ENCODE results near the gene FBLN2. TPM values are rescaled to one million over a fixed set of nuclear protein-coding genes. Genes with fewer than 3 reads are reported as not detected.

FBLN2 gene
- total and polyA plus RNA-seq, 8 donors: 1.8 to 143 (median 11.9) TPM

DNA sequence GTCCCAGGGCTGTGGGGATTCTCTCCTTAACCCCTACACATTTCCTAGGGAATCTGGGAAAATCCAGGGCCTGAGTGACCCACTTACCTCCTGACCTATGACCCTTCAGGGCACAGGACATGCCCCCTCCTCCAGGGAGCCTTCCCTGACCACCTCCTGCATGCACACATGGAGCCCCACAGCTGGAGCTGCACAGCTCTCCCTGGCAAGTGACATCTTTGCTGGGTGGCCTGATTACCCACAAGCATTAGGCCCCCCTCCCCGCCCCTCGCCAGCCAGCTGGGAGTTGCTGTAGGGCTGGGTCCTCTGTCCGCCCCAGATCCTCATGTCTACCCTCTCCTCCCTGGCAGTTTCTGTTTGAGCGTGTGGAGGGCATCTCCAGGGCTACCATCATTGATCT lies 47.4 kb upstream of the FBLN2 start:
- no peak for DNase-seq
- 95 to 98% (median 97%) methylated on average over 4 of the region's 4 CpGs for WGBS, 5 donors
- intact Hi-C loops (cut with DNase I; ENCODE audit: low total_unique reads): no loop called here
- Histone ChIP-seq H3K4me3 (no peak overlapping the region), H3K27ac (no peak overlapping the region), H3K4me1 (peaks cover 0 to 5% (median 3%) of the 10 kb centered on the region in 4 donors), H3K9me3 (no peaks in the 10 kb centered on the region), H3K27me3 (no peaks in the 10 kb centered on the region), H3K36me3 (peaks cover 0 to 64% (median 35%) of the 10 kb centered on the region in 4 donors)
- TF ChIP-seq POLR2AphosphoS5 (IDR thresholded peaks at IDR 0.05) (no peak), POLR2A (IDR thresholded peaks at IDR 0.05) (no peak), EP300 (IDR thresholded peaks at IDR 0.05) (no peak)
- TF ChIP-seq, protein P1, sequence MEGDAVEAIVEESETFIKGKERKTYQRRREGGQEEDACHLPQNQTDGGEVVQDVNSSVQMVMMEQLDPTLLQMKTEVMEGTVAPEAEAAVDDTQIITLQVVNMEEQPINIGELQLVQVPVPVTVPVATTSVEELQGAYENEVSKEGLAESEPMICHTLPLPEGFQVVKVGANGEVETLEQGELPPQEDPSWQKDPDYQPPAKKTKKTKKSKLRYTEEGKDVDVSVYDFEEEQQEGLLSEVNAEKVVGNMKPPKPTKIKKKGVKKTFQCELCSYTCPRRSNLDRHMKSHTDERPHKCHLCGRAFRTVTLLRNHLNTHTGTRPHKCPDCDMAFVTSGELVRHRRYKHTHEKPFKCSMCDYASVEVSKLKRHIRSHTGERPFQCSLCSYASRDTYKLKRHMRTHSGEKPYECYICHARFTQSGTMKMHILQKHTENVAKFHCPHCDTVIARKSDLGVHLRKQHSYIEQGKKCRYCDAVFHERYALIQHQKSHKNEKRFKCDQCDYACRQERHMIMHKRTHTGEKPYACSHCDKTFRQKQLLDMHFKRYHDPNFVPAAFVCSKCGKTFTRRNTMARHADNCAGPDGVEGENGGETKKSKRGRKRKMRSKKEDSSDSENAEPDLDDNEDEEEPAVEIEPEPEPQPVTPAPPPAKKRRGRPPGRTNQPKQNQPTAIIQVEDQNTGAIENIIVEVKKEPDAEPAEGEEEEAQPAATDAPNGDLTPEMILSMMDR (IDR thresholded peaks at IDR 0.05): no peak

- Histone ChIP-seq H3K9me3 (no peaks in the 10 kb centered on the region), H3K4me1 (no peaks in the 10 kb centered on the region), H3K36me3 (peaks cover 0 to 64% (median 35%) of the 10 kb centered on the region in 4 donors), H3K4me3 (no peak overlapping the region), H3K27ac (no peak overlapping the region), H3K27me3 (no peaks in the 10 kb centered on the region)
- 90 to 96% (median 92%) methylated on average over 14 to 18 of the region's 18 CpGs for WGBS, 5 donors
- DNase-seq: no peak
- intact Hi-C loops (cut with DNase I; ENCODE audit: low total_unique reads): no loop called here
- TF ChIP-seq POLR2AphosphoS5 (IDR thresholded peaks at IDR 0.05) (no peak), EP300 (IDR thresholded peaks at IDR 0.05) (no peak), POLR2A (IDR thresholded peaks at IDR 0.05) (no peak)
- TF ChIP-seq, protein P1 (IDR thresholded peaks at IDR 0.05): no peak
Measured at GRCh38 chr3:13501958-13502790, 46.8 kb upstream of the FBLN2 start.

DNA sequence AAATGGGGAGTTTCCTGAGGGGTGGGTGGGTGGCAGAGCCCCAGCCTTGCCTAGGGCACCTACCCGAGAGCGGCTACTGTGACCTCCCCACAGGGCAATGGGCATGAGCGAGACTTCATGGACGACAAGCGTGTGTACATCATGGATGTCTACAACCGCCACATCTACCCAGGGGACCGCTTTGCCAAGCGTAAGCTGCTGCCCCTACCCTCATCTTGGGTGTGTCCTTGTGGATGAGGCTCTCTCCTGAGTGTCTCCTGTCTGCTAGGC lies 46.2 kb upstream of the FBLN2 start:
- Histone ChIP-seq H3K4me1 (peaks cover 0 to 5% (median 2%) of the 10 kb centered on the region in 4 donors), H3K27ac (no peak overlapping the region), H3K27me3 (no peaks in the 10 kb centered on the region), H3K36me3 (peaks cover 0 to 64% (median 35%) of the 10 kb centered on the region in 4 donors), H3K4me3 (no peak overlapping the region), H3K9me3 (no peaks in the 10 kb centered on the region)
- intact Hi-C loops (cut with DNase I; ENCODE audit: low total_unique reads): no loop called here
- TF ChIP-seq, protein P1 (IDR thresholded peaks at IDR 0.05): no peak
- no peak for TF ChIP-seq POLR2AphosphoS5 (IDR thresholded peaks at IDR 0.05)
- no peak for TF ChIP-seq EP300 (IDR thresholded peaks at IDR 0.05)
- TF ChIP-seq POLR2A (IDR thresholded peaks at IDR 0.05): no peak
- WGBS, 5 donors: 95 to 97% (median 96%) methylated on average over 8 of the region's 8 CpGs; no CpG with 5 or more reads in 1 of the 5 donors
- DNase-seq: no peak

GRCh38 chr3:13504161-13504831 lies 44.6 kb upstream of the FBLN2 start:
- Histone ChIP-seq H3K4me3 (no peak overlapping the region), H3K27ac (no peak overlapping the region), H3K36me3 (peaks cover 0 to 53% (median 28%) of the 10 kb centered on the region in 4 donors), H3K9me3 (no peaks in the 10 kb centered on the region), H3K4me1 (peaks cover 0 to 10% (median 5%) of the 10 kb centered on the region in 4 donors), H3K27me3 (no peaks in the 10 kb centered on the region)
- no peak for DNase-seq
- TF ChIP-seq EP300 (IDR thresholded peaks at IDR 0.05) (no peak), POLR2A (IDR thresholded peaks at IDR 0.05) (no peak), POLR2AphosphoS5 (IDR thresholded peaks at IDR 0.05) (no peak)
- TF ChIP-seq, protein P1 (IDR thresholded peaks at IDR 0.05): no peak
- 89 to 94% (median 92%) methylated on average over 16 to 23 of the region's 23 CpGs for WGBS, 5 donors
- intact Hi-C loops (cut with DNase I; ENCODE audit: low total_unique reads): no loop called here
